GM21619 (cell line): ENCODE measurements around the gene MED22.
"Not testable (repeated sequence)": the region's sequence is repeated elsewhere in the genome, so short reads cannot be mapped to it uniquely, and the experiment has no call there.

Source experiments
- ATAC-seq: cut with Tn5 transposase; IDR thresholded peaks from one replicate; pipeline ENCODE4 v1.9.1; 2021; ENCODE audit not compliant: unreplicated experiment

The MED22 gene

GRCh38 chr9:133377280-133377679 is 29.3 kb upstream of the MED22 start:
- not testable (repeated sequence) for ATAC-seq

- peak; percentile 83 for ATAC-seq
These were observed 28.1 kb upstream of the MED22 start, which contains the start of the genes STKLD1 and SURF4 for GRCh38 chr9:133375724-133376654. TSS of gene STKLD1 (plus strand) at chr9:133376366. CDS start at chr9:133376474, 108 bp downstream. TSS of gene SURF4 (minus strand) at chr9:133376060. CDS start at chr9:133375969, 91 bp downstream.

DNA sequence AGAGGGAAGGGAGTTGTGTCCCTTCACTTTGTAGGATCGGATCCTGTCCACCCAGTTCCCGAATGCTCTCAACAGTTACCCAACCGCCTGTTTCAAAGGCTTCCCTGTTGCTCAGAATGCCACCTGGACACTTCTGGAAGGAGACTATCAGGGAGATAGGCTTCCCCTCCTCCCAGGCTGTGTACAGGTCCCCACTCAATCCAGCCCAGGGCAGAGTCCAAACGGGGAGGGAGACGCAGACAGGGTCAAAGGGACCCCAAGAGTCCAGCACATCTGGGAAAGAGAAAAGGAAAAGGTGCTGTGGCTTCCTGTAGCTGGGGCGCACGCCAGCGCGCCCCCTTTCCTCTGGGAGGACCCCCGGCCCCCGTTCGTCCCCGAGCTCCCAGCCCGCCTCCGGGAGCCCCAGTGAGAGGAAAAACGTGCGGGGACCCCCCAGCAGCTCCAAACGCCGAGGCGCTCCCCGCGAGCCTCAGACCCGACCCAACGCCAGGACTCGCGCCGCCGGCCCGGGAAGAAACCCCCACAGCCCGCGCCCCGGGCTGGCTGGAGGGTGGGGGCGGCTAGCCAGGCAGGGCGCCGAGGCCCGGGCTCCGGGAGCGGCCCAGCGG is 27.3 kb upstream of the MED22 start:
- ATAC-seq: peak; percentile 17

DNA sequence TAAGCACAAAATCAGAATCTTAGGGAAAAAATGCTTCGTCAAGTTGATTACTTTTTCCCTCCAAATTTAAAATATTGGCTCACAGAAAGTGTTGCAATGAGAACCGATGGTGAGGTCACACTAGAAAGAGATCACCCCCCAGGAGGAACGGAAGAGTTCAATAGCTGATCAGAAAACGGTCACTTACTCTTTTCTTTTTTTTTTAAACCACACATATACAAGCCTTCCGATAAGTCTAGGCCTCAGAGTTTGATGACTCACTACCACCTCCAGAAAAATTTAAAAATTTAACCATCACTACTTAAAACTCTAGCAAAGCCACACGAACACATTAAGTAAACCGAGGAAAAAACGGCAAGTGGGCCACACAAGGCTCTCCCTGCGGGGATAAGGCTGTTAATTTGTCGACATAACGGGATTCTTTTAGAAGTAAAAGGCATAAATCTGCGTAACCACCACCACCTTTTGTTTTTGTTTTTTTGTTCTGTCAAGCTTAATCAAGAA is 26.7 kb upstream of the MED22 start:
- ATAC-seq: no peak

DNA sequence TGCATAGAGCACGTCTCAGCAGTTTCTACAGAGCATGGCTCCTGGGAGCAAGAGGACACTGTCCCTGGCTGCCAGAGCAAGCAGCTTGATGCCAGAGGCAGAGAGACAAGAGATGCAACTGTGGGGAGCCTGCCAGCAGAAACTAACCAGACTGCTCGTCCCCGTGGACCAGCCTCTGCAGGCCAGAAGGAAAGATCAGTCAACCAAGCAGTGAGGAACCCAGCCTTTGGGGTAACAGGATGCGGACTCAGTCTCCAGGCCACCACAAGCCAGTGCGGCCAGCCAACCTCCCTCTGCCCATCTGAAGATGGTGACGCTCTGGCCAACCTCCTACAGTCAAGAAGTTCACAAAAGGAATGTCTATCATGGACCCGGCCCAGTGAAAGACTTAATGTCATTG is 24.2 kb upstream of the MED22 start:
- no peak for ATAC-seq

- no peak for ATAC-seq
These were observed 23.4 kb upstream of the MED22 start for GRCh38 chr9:133371261-133371711.

DNA sequence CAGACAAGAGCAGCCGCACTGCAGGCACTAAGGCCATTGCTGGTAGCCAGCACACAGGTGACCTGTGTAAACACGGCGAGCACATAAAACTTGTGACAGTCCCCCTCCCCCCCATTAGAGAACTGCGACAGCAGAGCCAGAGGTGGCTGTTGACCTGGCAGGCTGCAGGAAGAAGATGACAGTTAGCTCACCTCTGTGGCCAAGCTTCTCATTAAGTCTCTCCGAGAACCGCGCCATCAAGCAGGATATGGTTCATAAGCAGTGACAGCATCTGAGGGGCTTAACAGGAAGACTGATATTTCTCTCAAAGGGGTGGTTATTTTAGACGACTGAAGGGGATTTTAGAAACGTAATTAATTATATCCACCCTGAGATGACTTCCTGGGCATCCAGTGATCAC is 22.8 kb upstream of the MED22 start:
- ATAC-seq: no peak

GRCh38 chr9:133369933-133370332 is 22.0 kb upstream of the MED22 start:
- ATAC-seq: no peak

DNA sequence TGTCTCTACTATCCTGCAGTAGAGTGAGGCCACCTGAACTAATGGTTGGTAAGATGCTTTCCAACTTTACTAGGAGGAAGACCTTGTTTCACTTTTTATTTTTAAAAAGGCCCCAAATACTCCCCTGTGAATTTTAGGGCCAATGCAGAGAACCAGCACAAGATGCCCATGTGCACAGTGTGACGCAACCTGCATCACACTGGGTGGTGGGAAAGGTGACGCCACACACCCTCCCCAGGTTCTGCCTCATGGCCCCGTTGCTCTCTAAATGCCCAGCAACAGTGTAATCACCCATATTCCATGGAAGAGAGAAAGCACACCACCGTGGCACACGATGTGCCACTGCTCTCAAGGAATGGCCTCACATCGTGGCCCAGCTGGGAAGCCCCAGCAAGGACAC is 21.5 kb upstream of the MED22 start:
- no peak for ATAC-seq

DNA sequence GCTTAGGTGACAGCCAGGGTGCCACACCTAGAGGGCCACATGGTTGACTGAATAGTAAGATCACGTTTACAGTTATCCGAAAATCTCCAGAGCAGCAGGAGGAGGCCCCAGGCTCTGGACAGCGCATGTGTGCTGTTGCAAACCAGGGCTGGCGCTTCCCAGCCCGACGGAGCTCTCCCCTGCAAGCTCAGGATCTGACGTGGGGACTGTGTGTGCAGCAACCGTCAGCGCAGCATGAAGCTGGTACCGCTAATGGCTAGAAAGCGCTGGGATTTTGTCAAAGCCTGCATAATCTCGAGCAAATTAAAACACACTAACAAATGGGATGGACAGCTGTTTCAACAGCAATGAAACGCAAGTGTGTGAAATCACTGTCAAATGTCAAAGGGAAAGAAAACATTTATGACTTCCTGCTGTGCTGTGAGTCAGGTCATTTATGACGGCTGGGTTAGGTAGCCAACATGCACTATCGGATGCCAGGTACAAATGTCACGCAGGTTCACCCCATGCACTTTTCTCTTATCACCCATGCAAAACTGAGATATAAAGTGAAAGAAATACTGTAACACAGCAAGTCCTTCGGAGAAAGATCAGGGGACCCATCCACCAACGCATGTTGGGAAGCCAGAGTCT is 20.4 kb upstream of the MED22 start:
- ATAC-seq: no peak

- ATAC-seq: no peak
These were observed 19.8 kb upstream of the MED22 start for GRCh38 chr9:133367778-133368177.

DNA sequence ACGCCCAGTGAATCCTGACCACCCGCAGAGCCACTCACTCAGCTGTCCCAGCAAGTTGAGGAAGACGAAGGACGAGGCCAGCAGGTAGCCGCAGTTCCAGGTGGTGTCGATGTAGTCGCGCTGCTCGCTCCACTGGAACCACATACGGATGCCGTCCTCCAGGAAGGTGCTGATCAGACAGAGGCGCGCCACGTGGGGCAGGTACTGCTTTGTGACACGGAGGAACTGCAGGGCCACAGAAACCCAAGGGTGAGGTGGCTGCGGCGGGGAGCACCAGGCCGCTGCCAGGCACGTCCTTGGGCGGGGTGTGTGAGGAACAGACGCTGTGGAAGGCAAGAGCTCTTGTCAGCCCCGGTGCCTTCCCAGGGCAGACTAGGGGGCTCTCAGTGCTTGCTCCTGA is 19.3 kb upstream of the MED22 start:
- ATAC-seq: no peak

- no peak for ATAC-seq
These were observed 18.5 kb upstream of the MED22 start for GRCh38 chr9:133366435-133366834.

DNA sequence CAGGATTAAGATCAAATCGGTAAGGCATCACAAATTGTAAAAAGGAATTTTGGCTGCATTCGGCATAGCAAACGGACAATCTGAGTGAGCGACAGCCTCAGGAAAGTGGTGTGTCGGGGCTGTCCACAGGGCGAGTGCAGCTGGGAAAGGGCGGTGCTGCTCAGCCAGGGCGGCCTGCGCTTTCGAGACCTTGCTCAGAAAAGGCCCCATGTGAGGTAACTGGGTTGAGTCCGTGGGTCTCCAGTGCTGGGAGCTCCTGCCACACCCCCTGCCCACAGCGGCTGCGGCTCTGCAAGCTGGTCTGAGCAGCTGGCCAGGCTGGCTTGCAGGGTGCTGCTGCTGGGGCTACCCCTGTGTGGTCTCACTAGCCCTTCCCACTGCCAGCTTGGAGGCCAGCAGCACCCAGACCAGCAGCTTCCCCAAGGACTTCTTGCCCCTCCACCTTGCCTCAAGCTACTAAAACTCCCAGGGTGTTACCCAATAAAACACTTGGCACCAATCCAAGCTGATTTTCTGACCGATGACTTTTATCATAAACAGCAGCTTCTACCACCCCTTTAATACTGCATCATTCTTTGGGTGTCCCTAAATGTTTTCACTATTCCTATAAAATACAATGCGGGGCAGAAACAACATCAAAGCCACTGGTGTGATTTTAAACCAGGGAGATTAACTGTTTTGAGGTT is 14.6 kb upstream of the MED22 start:
- no peak for ATAC-seq

- ATAC-seq: no peak
These were observed 13.7 kb upstream of the MED22 start for GRCh38 chr9:133361507-133362092.

DNA sequence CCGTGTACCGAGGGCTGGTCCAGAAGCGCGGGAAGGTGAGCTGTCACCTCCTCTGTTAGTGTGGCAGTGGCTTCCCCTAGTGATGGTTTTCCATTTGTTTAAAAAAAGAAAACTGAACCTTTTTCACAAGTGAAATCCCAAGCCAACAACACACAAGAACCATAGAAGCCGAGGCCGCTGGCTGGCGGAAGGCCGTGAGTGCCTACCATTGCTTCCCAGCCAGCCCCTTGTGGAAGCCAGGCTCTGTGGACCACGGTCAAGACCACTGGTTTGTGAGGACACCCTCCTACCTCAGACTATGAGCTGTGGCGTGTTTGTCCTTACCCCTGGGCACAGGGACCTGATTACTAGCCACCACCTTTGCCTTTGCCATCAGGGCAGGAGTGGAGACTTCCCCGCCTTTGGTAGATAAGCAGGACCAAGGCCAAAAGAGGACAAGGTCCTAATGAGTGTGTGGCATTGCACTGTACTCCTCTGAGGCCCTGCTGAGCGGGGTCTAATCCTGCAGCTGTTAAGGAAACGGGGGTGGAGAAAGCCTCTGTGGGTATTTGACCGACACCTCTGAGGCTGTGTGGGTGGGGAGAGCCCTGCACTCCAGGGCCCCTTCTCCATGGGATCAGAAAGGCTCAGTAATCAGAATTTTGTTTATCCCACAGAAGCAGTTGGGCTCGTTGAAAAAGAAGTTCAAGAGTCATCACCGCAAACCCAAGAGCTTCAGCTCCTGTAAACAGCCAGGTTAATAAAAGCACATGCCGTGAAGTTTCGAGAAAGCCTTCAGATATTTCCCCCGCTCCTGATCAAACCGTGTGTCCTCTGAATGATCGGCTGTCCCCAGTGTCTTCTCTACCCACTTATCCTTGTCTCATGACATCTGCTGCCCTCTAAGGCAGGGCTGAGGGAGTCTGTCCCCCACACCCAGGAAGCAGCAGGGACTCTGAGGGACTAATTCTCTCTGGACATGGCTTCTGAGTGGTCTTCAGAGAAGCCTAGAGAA is 12.8 kb upstream of the MED22 start:
- no peak for ATAC-seq

GRCh38 chr9:133359399-133360175 is 11.7 kb upstream of the MED22 start:
- no peak for ATAC-seq

- no peak for ATAC-seq
These were observed 9.7 kb upstream of the MED22 start for GRCh38 chr9:133357656-133358055.
